Skeletal muscle tissue (tissue), 4 donors: Measurements from ENCODE around the gene BSPRY. TPM values are rescaled to one million over a fixed set of nuclear protein-coding genes. Genes with fewer than 3 reads are reported as not detected.
A peak's percentile ranks its signal among the peaks of the same experiment; 100 is the strongest.

Experiments
- H3K27ac ChIP-seq: one replicate; pipeline ENCODE4 v1.7.0; 2013; ENCODE audit warnings: mild to moderate bottlenecking, low read depth, low read length, inconsistent platforms
- H3K27me3 ChIP-seq, 3 donors: one replicate each; pipeline ENCODE4 v1.7.0; 2013; ENCODE audit warnings: low read length in 3 of 3; ENCODE audit not compliant: control insufficient read depth in 3 of 3, insufficient read depth in 3 of 3
- H3K36me3 ChIP-seq, 3 donors: one replicate each; pipeline ENCODE4 v1.7.0; 2013; ENCODE audit warnings: low read length in 3 of 3; ENCODE audit not compliant: control insufficient read depth in 3 of 3, insufficient read depth in 3 of 3
- H3K4me1 ChIP-seq, 3 donors: one replicate each; pipeline ENCODE4 v1.7.0; 2013; ENCODE audit warnings: low read length in 3 of 3, mild to moderate bottlenecking in 3 of 3; ENCODE audit not compliant: control insufficient read depth in 3 of 3, insufficient read depth in 3 of 3
- H3K4me3 ChIP-seq, 3 donors: one replicate each; pipeline ENCODE4 v1.7.0; 2013; ENCODE audit warnings: low read length in 3 of 3
- H3K9ac ChIP-seq, 3 donors: one replicate each; pipeline ENCODE4 v1.7.0; 2013; ENCODE audit warnings: low read length in 3 of 3, mild to moderate bottlenecking in 3 of 3, moderate library complexity in 2 of 3, low read depth in 1 of 3
- H3K9me3 ChIP-seq, 3 donors: one replicate each; pipeline ENCODE4 v1.7.0; 2013; ENCODE audit warnings: low read length in 3 of 3; ENCODE audit not compliant: control insufficient read depth in 3 of 3
- total RNA-seq: library from RNA; depleted of rRNA; stranded (reverse); fragments of >200 nt; gene quantifications from one replicate; pipeline ENCODE4 v1.2.3, GENCODE V29; 2014
- donor health status: Osteomylitis.

BSPRY gene
- total RNA-seq, 1 donor from 2014 or later, result 1.0 TPM

- H3K9ac ChIP-seq, result no peak overlapping the region
These were observed 11.6 kb upstream of the BSPRY start for GRCh38 chr9:113337714-113338113.

GRCh38 chr9:113340011-113340699 is 9.2 kb upstream of the BSPRY start, which contains the start of gene WDR31:
Gene WDR31, minus strand, starts transcription at chr9:113340275. Its CDS starts 8,253 bp downstream, at chr9:113332022.
- Histone ChIP-seq H3K27ac (no peak within 1 kb of the TSS), H3K4me3 (peak within 1 kb of the TSS; percentile 87 to 93 (median 90)), H3K9ac (peak within 1 kb of the TSS; percentile 36 to 83 (median 78)), H3K4me1 (peaks cover 5 to 12% (median 10%) of the 10 kb centered on the region in 3 donors), H3K9me3 (no peaks in the 10 kb centered on the region), H3K27me3 (no peaks in the 10 kb centered on the region), H3K36me3 (no peaks in the 10 kb centered on the region)

More at GRCh38 chr9:113337714-113338113, 11.6 kb upstream of the BSPRY start:
- no peaks in the 10 kb centered on the region for H3K36me3 ChIP-seq
- peaks cover 5 to 10% (median 5%) of the 10 kb centered on the region in 3 donors for H3K4me1 ChIP-seq
- H3K4me3 ChIP-seq, result no peak overlapping the region
- H3K27me3 ChIP-seq, result no peaks in the 10 kb centered on the region
- H3K27ac ChIP-seq, result no peak overlapping the region
- H3K9me3 ChIP-seq, result no peaks in the 10 kb centered on the region

DNA sequence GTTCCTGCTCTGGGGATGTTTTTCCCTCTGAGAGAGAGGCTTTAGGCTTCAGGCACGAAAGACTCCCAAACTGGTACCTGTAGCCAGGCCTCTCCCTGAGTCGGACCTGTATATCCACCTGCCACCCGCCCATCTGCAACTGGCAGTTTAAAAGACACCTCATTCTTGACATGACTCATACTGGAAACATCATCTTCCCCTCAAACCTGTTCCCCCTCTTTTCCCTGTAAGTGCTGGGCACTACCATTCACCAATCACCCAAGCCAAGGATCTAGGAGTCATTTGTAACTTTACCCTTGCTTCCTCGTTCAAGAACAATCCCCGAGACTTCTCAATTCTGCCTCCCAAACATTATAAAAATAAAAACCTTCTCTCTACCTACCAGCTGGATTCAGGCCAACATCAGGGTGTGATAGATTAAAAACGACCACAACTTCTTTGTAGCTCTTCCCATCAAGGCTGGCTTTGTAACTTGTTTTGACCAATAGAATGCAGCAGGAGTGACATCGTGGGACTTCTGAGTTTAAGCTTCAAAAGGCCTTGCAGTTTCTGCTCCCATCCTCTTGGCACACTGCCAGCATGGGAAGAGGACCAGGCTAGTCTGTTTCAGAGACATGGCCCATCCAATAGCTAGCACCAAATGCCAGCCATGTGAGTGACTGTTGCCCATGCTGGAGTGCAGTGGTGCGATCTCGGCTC is 7.5 kb upstream of the BSPRY start:
- H3K9ac ChIP-seq, result no peak overlapping the region
- peaks cover 5 to 12% (median 10%) of the 10 kb centered on the region in 3 donors for H3K4me1 ChIP-seq
- H3K9me3 ChIP-seq, result no peaks in the 10 kb centered on the region
- no peak overlapping the region for H3K4me3 ChIP-seq
- H3K27me3 ChIP-seq, result no peaks in the 10 kb centered on the region
- H3K36me3 ChIP-seq, result no peaks in the 10 kb centered on the region
- H3K27ac ChIP-seq, result no peak overlapping the region

DNA sequence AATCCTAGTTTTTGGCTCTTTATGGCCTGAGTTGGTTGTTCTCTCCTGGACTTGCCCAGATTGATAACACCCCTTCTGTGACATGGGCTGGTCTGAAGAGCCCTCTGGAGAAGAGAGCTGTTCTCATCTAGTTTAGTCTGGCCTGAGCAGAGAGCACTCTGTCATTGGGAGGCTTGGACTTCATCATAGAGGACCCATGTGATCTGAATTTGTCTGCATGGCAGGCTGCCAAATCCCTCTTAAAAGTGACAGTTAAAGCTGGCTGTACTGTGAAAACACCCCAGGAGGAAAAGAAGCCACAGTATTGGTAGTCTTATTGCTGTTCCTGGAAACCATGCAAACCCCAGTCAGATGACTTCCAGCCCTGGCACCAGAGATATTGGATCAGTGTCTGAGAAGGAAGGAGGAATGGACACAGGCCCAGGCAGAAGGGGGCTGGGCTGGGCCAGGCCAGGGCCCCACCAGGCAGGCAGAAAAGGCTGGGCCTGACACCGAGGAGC is 5.6 kb upstream of the BSPRY start:
- no peaks in the 10 kb centered on the region for H3K36me3 ChIP-seq
- H3K9me3 ChIP-seq, result no peaks in the 10 kb centered on the region
- peaks cover 0 to under 1% (median under 1%) of the 10 kb centered on the region in 3 donors for H3K27me3 ChIP-seq
- peaks cover 5 to 12% (median 10%) of the 10 kb centered on the region in 3 donors for H3K4me1 ChIP-seq
- peak overlapping the region in 1 of 3 donors; percentile 40 for H3K9ac ChIP-seq
- peak overlapping the region; percentile 67 for H3K27ac ChIP-seq
- H3K4me3 ChIP-seq, result no peak overlapping the region

- Histone ChIP-seq H3K9ac (no peak overlapping the region), H3K36me3 (no peaks in the 10 kb centered on the region), H3K9me3 (no peaks in the 10 kb centered on the region), H3K4me3 (no peak overlapping the region), H3K27ac (no peak overlapping the region), H3K4me1 (peaks cover 6 to 13% (median 6%) of the 10 kb centered on the region in 3 donors), H3K27me3 (peaks cover 8 to 10% (median 9%) of the 10 kb centered on the region in 3 donors)
These were observed 4.2 kb upstream of the BSPRY start for GRCh38 chr9:113345190-113345589.

GRCh38 chr9:113345671-113346070 is 3.7 kb upstream of the BSPRY start:
- Histone ChIP-seq H3K27me3 (peaks cover 13 to 15% (median 14%) of the 10 kb centered on the region in 3 donors), H3K4me1 (peaks cover 7 to 16% (median 11%) of the 10 kb centered on the region in 3 donors), H3K9ac (no peak overlapping the region), H3K4me3 (no peak overlapping the region), H3K9me3 (no peaks in the 10 kb centered on the region), H3K36me3 (no peaks in the 10 kb centered on the region), H3K27ac (no peak overlapping the region)

GRCh38 chr9:113348437-113348836 is 904 bp upstream of the BSPRY start:
- H3K36me3 ChIP-seq, result no peaks in the 10 kb centered on the region
- no peak overlapping the region for H3K4me3 ChIP-seq

GRCh38 chr9:113349066-113349444 is 286 bp upstream of the BSPRY start:
- Histone ChIP-seq H3K4me3 (no peak overlapping the region), H3K9ac (no peak overlapping the region), H3K9me3 (no peaks in the 10 kb centered on the region), H3K36me3 (no peaks in the 10 kb centered on the region), H3K27me3 (peaks cover 29 to 38% (median 31%) of the 10 kb centered on the region in 3 donors), H3K4me1 (peaks cover 6 to 11% (median 9%) of the 10 kb centered on the region in 3 donors), H3K27ac (no peak overlapping the region)

More at GRCh38 chr9:113348437-113348836, 904 bp upstream of the BSPRY start:
- Histone ChIP-seq H3K27me3 (peaks cover 25 to 35% (median 28%) of the 10 kb centered on the region in 3 donors), H3K9me3 (no peaks in the 10 kb centered on the region), H3K9ac (no peak overlapping the region), H3K4me1 (peaks cover 6 to 13% (median 11%) of the 10 kb centered on the region in 3 donors), H3K27ac (no peak overlapping the region)

GRCh38 chr9:113350107-113350661 is 843 bp downstream of the BSPRY start:
- Histone ChIP-seq H3K27me3 (peaks cover 29 to 45% (median 33%) of the 10 kb centered on the region in 3 donors), H3K4me3 (peak overlapping the region in 2 of 3 donors; percentile 12 to 41), H3K9ac (no peak overlapping the region), H3K27ac (no peak overlapping the region), H3K36me3 (no peaks in the 10 kb centered on the region), H3K9me3 (no peaks in the 10 kb centered on the region), H3K4me1 (peaks cover 6 to 11% (median 9%) of the 10 kb centered on the region in 3 donors)
